Endodermal cell (in vitro differentiated cells): ENCODE results near the gene UPF3A. TPM values are rescaled to one million over a fixed set of nuclear protein-coding genes. Genes with fewer than 3 reads are reported as not detected.

ENCODE experiments used
- DNase-seq: peaks from one replicate; pipeline ENCODE4 v3.0.0-alpha.2; 2017
- H3K27ac ChIP-seq: 2 replicates; pipeline ENCODE4 v1.5.1; 2013; ENCODE audit warnings: mild to moderate bottlenecking, low read depth, low read length, moderate library complexity
- H3K27me3 ChIP-seq: 2 replicates; pipeline ENCODE4 v1.6.1; 2013; ENCODE audit warnings: mild to moderate bottlenecking, low read length, moderate library complexity; ENCODE audit not compliant: insufficient read depth, control insufficient read depth, poor library complexity, severe bottlenecking
- H3K36me3 ChIP-seq: 2 replicates; pipeline ENCODE4 v1.7.0; 2013; ENCODE audit warnings: mild to moderate bottlenecking, low read length, moderate library complexity; ENCODE audit not compliant: control insufficient read depth, insufficient read depth
- H3K4me1 ChIP-seq: one replicate; pipeline ENCODE4 v1.7.0; 2013; ENCODE audit warnings: low read length; ENCODE audit not compliant: control insufficient read depth, insufficient read depth
- H3K4me3 ChIP-seq: 2 replicates; pipeline ENCODE4 v1.5.1; 2013; ENCODE audit warnings: mild to moderate bottlenecking, low read length, moderate library complexity
- H3K9ac ChIP-seq: 2 replicates; pipeline ENCODE4 v1.6.1; 2013; ENCODE audit warnings: mild to moderate bottlenecking, low read length, moderate library complexity; ENCODE audit not compliant: poor library complexity, severe bottlenecking; ENCODE audit errors: extremely low read depth
- H3K9me3 ChIP-seq: 2 replicates; pipeline ENCODE4 v1.6.1; 2013; ENCODE audit warnings: mild to moderate bottlenecking, low read length, moderate library complexity; ENCODE audit not compliant: control insufficient read depth
- H3K27ac Mint-ChIP-seq: 2 replicates; pipeline ENCODE4 v1.8.0; 2020; ENCODE audit warnings: mixed read lengths
- H3K27me3 Mint-ChIP-seq: 2 replicates; pipeline ENCODE4 v1.8.0; 2021; ENCODE audit warnings: mild to moderate bottlenecking, mixed read lengths; ENCODE audit not compliant: insufficient read depth
- H3K36me3 Mint-ChIP-seq: 2 replicates; pipeline ENCODE4 v1.8.0; 2020; ENCODE audit warnings: low read depth, mixed read lengths
- H3K4me1 Mint-ChIP-seq: 2 replicates; pipeline ENCODE4 v1.8.0; 2020; ENCODE audit warnings: mixed read lengths
- H3K4me3 Mint-ChIP-seq: 2 replicates; pipeline ENCODE4 v1.8.0; 2020; ENCODE audit warnings: mild to moderate bottlenecking, moderate library complexity, mixed read lengths
- H3K9me3 Mint-ChIP-seq: 2 replicates; pipeline ENCODE4 v1.8.0; 2020; ENCODE audit warnings: mild to moderate bottlenecking, mixed read lengths
- WGBS, 2 experiments: methylation state at CpG; one replicate each; pipeline versions ENCODE4 v1.1.5 to v1.1.7; 2013; ENCODE audit warnings: missing lambda C conversion rate in 2 of 2, mixed read lengths in 1 of 2; ENCODE audit not compliant: insufficient coverage in 1 of 2, insufficient read length in 1 of 2; 5-methylcytosine and 5-hydroxymethylcytosine counted together
- total RNA-seq, 2 donors: library from RNA; stranded (reverse); fragmentation: NEBNext Ultra II Directional in 1 of 2; extraction: Animal tissue kit (Norgen Biotek cat#: 25700) in 1 of 2; gene quantifications; 2 replicates in 1 of 2; 3 replicates in 1 of 2; pipeline ENCODE4 v1.2.1, GENCODE V29; 2021
- TF ChIP-seq, protein P1 (sequence below): fragments of 200-600 bp; sonication (generic); conservative IDR thresholded peaks from 2 replicates; pipeline ENCODE4 v1.5.0; 2021; ENCODE audit warnings: antibody characterized with exemption, mild to moderate bottlenecking

Gene UPF3A
- total RNA-seq, 2 donors from 2014 or later, result 56.5 to 81.2 TPM

DNA sequence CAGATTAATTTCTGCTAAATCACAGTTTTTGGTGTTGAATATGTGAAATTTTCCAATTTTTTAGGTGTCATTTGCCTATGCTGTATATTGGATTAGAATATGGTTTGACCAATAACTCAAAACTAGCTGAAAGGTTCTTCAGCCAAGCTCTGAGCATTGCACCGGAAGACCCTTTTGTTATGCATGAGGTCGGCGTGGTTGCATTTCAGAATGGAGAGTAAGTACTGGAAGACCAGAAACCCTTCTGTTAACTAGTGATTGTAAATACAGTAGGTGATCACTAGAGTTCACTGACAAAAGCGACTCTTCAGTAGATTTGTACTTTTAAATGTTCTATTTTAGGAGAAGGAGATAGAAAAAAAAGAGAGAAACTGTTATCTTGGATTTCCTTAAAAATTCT lies 24.4 kb upstream of the UPF3A start:
- Histone ChIP-seq H3K4me3 (no peak overlapping the region), H3K27me3 (no peaks in the 10 kb centered on the region), H3K36me3 (peaks cover 87% of the 10 kb centered on the region), H3K27ac (no peak overlapping the region), H3K4me1 (peaks cover 23% of the 10 kb centered on the region), H3K9me3 (no peaks in the 10 kb centered on the region), H3K9ac (no peak overlapping the region)
- DNase-seq, result peak; percentile 53
- no peaks in the 10 kb centered on the region for H3K9me3 Mint-ChIP-seq
- WGBS, 2 experiments, result 74 to 79% methylated on average over 3 to 4 of the region's 4 CpGs
- peaks cover 44% of the 10 kb centered on the region for H3K4me1 Mint-ChIP-seq
- H3K27ac Mint-ChIP-seq, result no peak overlapping the region
- no peaks in the 10 kb centered on the region for H3K27me3 Mint-ChIP-seq
- TF ChIP-seq, protein P1, sequence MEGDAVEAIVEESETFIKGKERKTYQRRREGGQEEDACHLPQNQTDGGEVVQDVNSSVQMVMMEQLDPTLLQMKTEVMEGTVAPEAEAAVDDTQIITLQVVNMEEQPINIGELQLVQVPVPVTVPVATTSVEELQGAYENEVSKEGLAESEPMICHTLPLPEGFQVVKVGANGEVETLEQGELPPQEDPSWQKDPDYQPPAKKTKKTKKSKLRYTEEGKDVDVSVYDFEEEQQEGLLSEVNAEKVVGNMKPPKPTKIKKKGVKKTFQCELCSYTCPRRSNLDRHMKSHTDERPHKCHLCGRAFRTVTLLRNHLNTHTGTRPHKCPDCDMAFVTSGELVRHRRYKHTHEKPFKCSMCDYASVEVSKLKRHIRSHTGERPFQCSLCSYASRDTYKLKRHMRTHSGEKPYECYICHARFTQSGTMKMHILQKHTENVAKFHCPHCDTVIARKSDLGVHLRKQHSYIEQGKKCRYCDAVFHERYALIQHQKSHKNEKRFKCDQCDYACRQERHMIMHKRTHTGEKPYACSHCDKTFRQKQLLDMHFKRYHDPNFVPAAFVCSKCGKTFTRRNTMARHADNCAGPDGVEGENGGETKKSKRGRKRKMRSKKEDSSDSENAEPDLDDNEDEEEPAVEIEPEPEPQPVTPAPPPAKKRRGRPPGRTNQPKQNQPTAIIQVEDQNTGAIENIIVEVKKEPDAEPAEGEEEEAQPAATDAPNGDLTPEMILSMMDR, result no peak
- H3K4me3 Mint-ChIP-seq, result no peak overlapping the region
- H3K36me3 Mint-ChIP-seq, result peaks cover 68% of the 10 kb centered on the region

DNA sequence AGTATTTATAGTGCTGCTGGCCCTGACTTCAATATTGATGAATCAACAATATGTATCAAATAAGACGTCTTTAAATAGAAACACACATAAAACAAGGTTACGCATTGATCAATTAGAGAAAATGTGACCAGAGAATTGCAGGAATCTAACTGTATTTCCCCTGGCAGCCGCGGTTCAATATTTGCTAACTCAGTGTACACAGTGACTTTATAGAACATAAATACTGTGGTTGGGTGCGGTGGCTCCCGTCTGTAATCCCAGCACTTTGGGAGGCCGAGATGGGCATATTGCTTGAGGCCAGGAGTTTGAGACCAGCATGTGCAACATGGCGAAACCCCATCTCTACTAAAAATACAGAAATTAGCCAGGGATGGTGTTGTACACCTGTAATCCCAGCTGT lies 22.8 kb upstream of the UPF3A start:
- Histone ChIP-seq H3K9me3 (no peaks in the 10 kb centered on the region), H3K27ac (no peak overlapping the region), H3K4me3 (no peak overlapping the region), H3K27me3 (no peaks in the 10 kb centered on the region), H3K9ac (no peak overlapping the region), H3K4me1 (peaks cover 26% of the 10 kb centered on the region), H3K36me3 (peaks cover 83% of the 10 kb centered on the region)
- H3K36me3 Mint-ChIP-seq, result peaks cover 68% of the 10 kb centered on the region
- WGBS, 2 experiments, result 90 to 95% methylated on average over 4 to 8 of the region's 8 CpGs
- TF ChIP-seq, protein P1, result no peak
- H3K27ac Mint-ChIP-seq, result no peak overlapping the region
- H3K4me1 Mint-ChIP-seq, result peaks cover 52% of the 10 kb centered on the region
- H3K27me3 Mint-ChIP-seq, result no peaks in the 10 kb centered on the region
- no peak overlapping the region for H3K4me3 Mint-ChIP-seq
- DNase-seq, result no peak
- no peaks in the 10 kb centered on the region for H3K9me3 Mint-ChIP-seq

DNA sequence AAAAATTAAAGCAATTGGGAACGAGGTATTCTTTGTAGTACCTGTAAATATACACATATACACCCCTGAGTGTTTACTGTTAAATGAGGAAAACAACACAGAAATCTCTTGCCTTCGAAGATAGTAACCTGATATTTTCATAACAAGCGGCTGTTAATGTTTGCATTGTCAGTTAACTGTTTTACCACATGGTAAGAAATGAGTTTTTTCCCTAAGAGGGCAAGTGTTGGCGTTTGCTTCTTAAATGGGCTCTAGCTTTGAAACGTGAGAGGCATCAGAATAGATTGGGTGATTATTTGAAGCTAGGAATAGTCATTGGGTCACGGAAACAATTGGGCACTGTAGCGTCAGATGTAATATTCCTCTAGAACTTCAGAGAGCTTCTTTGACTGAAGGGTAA lies 22.0 kb upstream of the UPF3A start:
- no peak overlapping the region for H3K9ac ChIP-seq
- H3K36me3 ChIP-seq, result peaks cover 84% of the 10 kb centered on the region
- Mint-ChIP-seq H3K4me3 (no peak overlapping the region), H3K9me3 (no peaks in the 10 kb centered on the region), H3K27ac (no peak overlapping the region), H3K4me1 (peaks cover 52% of the 10 kb centered on the region), H3K27me3 (no peaks in the 10 kb centered on the region), H3K36me3 (peaks cover 71% of the 10 kb centered on the region)
- H3K4me3 ChIP-seq, result no peak overlapping the region
- 85 to 89% methylated on average over 4 to 6 of the region's 7 CpGs for WGBS, 2 experiments
- no peaks in the 10 kb centered on the region for H3K27me3 ChIP-seq
- no peak overlapping the region for H3K27ac ChIP-seq
- TF ChIP-seq, protein P1, result no peak
- H3K9me3 ChIP-seq, result no peaks in the 10 kb centered on the region
- no peak for DNase-seq
- H3K4me1 ChIP-seq, result peaks cover 26% of the 10 kb centered on the region
